GM19328 (cell line): Measurements from ENCODE around the gene RFC1.
"Not testable (repeated sequence)": the region's sequence is repeated elsewhere in the genome, so short reads cannot be mapped to it uniquely, and the experiment has no call there.

ENCODE experiments used
- ATAC-seq: cut with Tn5 transposase; IDR thresholded peaks from one replicate; pipeline ENCODE4 v1.9.1; 2021; ENCODE audit warnings: mild to moderate bottlenecking, moderate library complexity; ENCODE audit not compliant: unreplicated experiment

RFC1 gene, protein sequence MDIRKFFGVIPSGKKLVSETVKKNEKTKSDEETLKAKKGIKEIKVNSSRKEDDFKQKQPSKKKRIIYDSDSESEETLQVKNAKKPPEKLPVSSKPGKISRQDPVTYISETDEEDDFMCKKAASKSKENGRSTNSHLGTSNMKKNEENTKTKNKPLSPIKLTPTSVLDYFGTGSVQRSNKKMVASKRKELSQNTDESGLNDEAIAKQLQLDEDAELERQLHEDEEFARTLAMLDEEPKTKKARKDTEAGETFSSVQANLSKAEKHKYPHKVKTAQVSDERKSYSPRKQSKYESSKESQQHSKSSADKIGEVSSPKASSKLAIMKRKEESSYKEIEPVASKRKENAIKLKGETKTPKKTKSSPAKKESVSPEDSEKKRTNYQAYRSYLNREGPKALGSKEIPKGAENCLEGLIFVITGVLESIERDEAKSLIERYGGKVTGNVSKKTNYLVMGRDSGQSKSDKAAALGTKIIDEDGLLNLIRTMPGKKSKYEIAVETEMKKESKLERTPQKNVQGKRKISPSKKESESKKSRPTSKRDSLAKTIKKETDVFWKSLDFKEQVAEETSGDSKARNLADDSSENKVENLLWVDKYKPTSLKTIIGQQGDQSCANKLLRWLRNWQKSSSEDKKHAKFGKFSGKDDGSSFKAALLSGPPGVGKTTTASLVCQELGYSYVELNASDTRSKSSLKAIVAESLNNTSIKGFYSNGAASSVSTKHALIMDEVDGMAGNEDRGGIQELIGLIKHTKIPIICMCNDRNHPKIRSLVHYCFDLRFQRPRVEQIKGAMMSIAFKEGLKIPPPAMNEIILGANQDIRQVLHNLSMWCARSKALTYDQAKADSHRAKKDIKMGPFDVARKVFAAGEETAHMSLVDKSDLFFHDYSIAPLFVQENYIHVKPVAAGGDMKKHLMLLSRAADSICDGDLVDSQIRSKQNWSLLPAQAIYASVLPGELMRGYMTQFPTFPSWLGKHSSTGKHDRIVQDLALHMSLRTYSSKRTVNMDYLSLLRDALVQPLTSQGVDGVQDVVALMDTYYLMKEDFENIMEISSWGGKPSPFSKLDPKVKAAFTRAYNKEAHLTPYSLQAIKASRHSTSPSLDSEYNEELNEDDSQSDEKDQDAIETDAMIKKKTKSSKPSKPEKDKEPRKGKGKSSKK

GRCh38 chr4:39365830-39366771 is at the start of gene RFC1:
RFC1 (minus strand) TSS chr4:39366362; CDS start chr4:39366241, 121 bp downstream.
- ATAC-seq, result peak; percentile 76

DNA sequence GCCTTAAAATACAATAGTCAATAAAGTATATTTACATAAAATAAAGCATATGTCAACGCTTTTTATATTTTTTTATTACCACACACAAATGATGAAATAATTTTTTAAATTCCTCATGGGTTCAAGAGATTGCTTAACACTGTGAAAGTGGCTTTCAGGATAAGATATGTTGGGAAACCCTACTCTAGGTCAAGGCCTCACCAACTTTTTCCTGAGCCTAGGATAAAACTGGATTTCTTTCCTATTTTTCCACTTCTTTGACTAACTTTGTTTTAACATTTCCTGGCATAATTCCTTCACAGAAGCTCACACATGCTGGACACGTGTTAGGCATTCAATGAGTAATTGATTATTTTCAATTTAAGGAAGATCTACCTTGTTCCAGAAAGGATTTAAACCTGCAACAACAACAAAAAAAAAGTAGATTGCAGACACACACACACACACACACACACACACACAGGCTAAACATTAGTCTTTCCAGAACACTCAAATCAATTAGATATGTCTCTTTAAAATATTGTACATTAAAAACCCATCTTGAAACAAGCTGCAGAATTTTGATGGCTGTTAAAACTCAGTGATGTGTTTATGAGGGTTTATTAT is 49.6 kb upstream of the RFC1 start:
- no peak for ATAC-seq

- ATAC-seq, result not testable (repeated sequence)
Measured at GRCh38 chr4:39411561-39411960, 45.4 kb upstream of the RFC1 start.

DNA sequence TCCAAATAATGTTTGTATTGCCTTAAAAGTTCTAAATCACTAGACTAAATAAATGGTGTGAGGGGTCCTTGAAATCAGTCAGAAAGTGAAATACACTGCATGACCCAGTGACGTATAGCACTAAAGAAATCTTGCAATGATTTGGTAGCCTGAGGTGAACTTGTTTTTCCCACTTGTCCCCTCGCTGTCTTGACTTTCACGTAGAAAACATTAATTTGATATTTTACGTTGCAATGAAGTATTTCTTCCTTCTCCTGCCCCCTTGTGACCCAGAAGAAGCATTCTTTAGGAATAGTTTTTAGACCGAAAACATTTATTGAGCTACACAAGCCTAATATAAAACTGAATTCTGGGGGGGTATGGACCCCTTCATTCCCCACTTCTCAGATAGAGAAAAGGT is 44.3 kb upstream of the RFC1 start:
- no peak for ATAC-seq

- ATAC-seq, result no peak
Measured at GRCh38 chr4:39407584-39407885, 41.4 kb upstream of the RFC1 start.

DNA sequence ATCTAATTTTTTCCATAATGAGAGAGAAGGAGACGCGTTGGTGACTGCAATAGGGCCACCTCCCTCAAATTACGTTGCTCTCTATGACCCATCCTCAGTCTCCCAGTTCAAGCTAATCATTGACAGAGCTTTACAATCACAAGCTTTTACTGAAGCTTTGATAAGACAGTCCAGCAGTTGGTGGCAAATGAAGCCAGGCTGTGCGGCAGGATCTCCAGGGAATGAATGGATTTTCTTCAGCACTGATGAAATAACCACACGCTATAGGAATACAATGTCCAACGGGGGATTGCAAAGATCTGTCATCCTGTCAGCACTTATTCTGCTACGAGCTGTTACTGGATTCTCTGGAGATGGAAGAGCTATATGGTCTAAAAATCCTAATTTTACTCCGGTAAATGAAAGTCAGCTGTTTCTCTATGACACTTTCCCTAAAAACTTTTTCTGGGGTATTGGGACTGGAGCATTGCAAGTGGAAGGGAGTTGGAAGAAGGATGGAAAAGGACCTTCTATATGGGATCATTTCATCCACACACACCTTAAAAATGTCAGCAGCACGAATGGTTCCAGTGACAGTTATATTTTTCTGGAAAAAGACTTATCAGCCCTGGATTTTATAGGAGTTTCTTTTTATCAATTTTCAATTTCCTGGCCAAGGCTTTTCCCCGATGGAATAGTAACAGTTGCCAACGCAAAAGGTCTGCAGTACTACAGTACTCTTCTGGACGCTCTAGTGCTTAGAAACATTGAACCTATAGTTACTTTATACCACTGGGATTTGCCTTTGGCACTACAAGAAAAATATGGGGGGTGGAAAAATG is 40.8 kb upstream of the RFC1 start, which contains the start of gene KLB:
KLB (plus strand) TSS at position 168 of the 821 bp plus-strand sequence; CDS start at position 188, 20 bp downstream.
- no peak for ATAC-seq

DNA sequence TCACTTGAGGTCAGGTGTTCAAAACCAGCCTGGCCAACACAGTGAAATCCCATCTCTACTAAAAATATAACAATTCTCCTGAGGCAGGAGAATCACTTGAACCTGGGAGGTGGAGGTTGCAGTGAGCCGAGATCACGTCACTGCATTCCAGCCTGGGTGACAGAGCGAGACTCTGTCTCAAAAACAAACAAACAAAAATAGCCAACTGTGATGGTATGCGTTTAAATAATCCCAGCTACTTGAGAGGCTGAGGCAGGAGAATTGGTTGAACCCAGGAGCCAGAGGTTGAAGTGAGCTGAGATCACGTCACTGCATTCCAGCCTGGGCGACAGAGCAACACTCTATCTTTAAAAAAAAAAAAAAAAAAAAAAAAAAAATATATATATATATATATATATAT is 35.5 kb upstream of the RFC1 start:
- not testable (repeated sequence) for ATAC-seq

- ATAC-seq, result no peak
Measured at GRCh38 chr4:39394706-39395105, 28.5 kb upstream of the RFC1 start.

DNA sequence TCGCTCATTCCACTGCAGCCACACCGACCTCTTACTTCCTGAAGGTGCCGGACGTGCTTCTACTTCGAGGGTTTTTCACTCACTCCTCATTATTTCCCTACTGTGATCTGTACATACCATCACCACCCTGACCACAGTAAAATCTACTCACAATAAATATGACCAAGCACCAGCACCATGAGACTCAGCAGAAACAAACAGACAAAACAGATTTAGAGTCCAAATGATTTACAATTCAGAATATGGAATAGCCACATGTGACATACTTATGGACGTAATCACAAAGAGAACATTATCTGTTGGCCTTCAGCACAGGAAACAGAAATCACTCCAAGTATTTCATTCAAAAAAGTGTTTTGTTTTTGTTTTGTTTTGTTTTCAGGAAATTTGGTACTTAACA is 24.4 kb upstream of the RFC1 start:
- no peak for ATAC-seq

GRCh38 chr4:39384563-39384962 is 18.4 kb upstream of the RFC1 start:
- ATAC-seq, result no peak

- no peak for ATAC-seq
Measured at GRCh38 chr4:39383690-39384089, 17.5 kb upstream of the RFC1 start.

DNA sequence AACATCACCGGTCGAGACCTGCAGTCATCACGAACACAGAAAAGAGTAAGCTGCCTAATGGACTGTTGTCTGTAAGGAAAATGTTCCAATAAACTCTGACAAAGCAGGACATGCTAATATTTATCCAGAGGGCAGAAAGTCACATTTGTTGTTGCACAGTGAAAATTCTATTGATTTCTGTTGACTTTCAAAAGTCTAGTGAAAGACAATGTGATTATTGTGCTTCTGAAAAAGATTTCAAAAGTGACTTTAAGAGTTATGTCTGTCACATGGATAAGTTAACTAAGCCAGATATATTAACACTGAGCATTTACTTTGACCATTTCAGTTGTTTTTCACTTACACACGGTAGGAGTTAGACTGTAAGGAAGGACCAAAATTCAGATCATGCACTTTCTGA is 9.3 kb upstream of the RFC1 start:
- no peak for ATAC-seq

DNA sequence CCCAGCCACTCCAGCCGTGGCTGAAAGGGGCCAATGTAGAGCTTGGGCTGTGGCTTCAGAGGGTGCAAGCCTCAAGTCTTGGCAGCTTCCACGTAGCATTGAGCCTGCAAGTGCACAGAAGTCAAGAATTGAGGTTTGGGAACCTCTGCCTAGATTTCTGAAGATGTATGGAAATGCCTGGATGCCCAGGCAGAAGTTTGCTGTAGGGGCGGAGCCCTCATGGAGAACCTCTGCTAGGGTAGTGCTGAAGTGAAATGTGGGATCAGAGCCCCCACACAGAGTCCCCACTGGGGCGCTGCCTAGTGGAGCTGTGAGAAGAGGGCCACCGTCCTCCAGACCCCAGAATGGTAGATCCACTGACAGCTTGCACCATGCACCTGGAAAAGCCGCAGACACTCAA is 5.0 kb upstream of the RFC1 start:
- ATAC-seq, result not testable (repeated sequence)

DNA sequence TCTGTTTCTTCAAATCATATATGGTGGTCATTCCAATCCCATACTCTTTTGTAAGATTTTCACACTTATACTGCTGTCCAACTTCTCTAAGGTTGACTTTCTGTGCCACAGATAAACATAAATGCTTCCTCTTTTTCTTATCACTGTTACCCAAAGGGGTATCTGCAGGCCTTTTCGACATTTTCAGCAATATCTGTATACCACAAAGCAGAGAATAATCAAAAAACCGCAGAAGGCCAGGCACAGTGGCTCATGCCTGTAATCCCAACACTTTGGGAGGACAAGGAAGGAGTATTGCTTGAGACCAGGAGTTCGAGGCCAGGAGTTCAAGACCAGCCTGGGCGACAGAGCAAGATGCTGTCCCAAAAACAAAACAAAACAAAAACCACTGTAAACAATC is 3.1 kb upstream of the RFC1 start:
- no peak for ATAC-seq

DNA sequence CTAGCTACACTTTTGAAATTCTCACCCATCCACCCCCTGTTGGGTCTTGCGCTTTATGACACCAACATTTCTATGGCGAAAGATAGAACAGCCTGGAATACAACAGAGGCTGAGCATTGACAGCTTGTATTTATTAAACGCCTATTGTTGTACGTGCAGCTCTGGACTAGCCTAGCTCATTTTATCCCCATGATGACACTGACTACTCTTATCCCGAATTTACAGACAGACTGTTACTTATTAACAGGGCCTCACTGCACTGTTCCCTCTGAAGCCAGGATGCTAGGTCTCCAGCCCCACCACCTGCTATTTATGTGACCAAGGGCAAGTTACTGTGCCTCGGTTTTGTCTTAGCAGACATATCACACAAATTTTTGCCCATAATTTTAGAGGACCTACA is 1.0 kb upstream of the RFC1 start:
- ATAC-seq, result no peak

DNA sequence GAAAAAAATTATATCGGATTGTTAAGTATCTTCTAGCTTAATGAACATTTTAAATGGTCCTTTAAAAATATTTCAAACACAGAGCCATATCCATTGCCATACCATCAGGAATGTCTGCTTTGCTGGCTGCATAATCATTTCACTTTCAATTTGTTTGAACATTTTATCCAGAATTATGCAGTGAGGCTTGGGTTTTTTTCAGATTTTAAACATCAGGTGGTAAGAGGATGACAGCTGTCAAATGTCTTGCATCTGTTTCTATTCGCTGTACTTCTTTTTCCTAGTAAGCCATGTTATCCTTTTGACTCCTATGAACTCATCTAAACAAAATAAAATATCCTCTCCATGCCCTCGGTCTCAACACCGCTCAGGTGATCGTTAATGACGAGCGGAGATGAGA is 802 bp downstream of the RFC1 start:
- no peak for ATAC-seq

DNA sequence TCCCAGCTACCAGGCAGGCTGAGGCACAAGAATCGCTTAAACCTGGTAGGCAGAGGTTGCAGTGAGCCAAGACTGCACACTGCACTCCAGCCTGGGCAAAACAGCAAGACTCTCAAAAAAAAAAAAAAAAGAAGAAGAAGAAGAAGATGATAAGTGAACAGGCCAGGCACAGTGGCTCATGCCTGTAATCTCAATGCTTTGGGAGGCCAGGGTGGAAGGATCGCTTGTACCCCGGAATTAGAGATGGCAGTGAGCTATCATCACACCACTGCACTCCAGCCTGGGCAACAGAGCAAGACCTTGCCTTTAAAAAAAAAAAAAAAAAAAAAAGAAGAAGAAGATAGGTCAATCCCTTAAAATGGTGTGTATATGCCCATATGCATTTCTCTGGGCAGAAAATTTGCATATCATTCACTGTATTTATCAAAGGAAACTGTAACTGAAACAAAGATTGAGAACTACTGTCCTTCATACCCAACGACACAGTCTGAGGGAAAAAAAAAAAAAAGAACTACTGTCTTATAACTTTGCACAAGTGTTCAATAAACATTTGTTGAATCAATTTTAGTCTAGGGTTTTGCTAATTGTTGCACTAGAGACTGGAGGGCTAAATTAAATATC is 2.3 kb downstream of the RFC1 start:
- no peak for ATAC-seq

- ATAC-seq, result no peak
Measured at GRCh38 chr4:39362827-39363226, 3.3 kb downstream of the RFC1 start.

DNA sequence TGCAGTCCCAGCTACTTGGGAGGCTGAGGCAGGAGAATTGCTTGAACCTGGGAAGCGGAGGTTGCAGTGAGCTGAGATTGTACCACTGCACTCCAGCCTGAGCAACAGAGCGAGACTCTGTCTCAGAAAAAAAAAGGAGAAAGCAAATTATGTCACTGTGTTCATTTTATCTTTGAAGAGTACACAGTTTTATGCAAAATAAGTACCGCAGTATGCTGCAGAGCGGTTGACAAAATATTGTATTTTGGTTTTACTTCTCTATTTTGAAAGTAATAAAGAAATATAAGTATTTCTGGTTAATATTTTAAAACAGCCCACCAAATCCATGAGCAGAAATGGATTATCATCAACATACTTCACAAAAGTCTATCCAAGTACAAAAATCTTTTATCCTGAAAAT is 5.6 kb downstream of the RFC1 start:
- not testable (repeated sequence) for ATAC-seq
